Astrocyte (in vitro differentiated cells and primary cell): ENCODE results near the gene PTPRU. TPM values are rescaled to one million over a fixed set of nuclear protein-coding genes. Genes with fewer than 3 reads are reported as not detected.

Source experiments
- DNase-seq: peaks from one replicate; pipeline ENCODE4 v3.0.0-alpha.2; 2010; ENCODE audit warnings: low read depth
- FAIRE-seq: peaks from 2 replicates; lab custom pipeline; 2011; peaks lifted over from hg19 to GRCh38; lab: Jason Lieb, UNC
- H2AFZ ChIP-seq: 2 replicates; pipeline ENCODE4 v1.6.0; 2012; ENCODE audit warnings: low read depth, low read length, inconsistent platforms
- H3K27ac ChIP-seq: 2 replicates; pipeline ENCODE4 v1.5.1; 2011; ENCODE audit warnings: low read depth, low read length, inconsistent platforms
- H3K27me3 ChIP-seq: 2 replicates; pipeline ENCODE4 v1.6.0; 2011; ENCODE audit warnings: low read length, inconsistent platforms; ENCODE audit not compliant: insufficient read depth
- H3K36me3 ChIP-seq: 2 replicates; pipeline ENCODE4 v1.5.1; 2011; ENCODE audit warnings: low read length, inconsistent platforms; ENCODE audit not compliant: insufficient read depth
- H3K4me1 ChIP-seq: 2 replicates; pipeline ENCODE4 v1.5.1; 2011; ENCODE audit warnings: low read length, inconsistent platforms; ENCODE audit not compliant: insufficient read depth
- H3K4me2 ChIP-seq: 2 replicates; pipeline ENCODE4 v1.6.0; 2012; ENCODE audit warnings: low read length, inconsistent platforms
- H3K4me3 ChIP-seq: 2 replicates; pipeline ENCODE4 v1.5.1; 2011; ENCODE audit warnings: low read depth, mild to moderate bottlenecking, low read length, inconsistent platforms; ENCODE audit not compliant: insufficient read depth
- H3K79me2 ChIP-seq: 2 replicates; pipeline ENCODE4 v1.6.0; 2012; ENCODE audit warnings: mild to moderate bottlenecking, low read length, inconsistent platforms; ENCODE audit not compliant: insufficient read depth
- H3K9ac ChIP-seq: 2 replicates; pipeline ENCODE4 v1.6.0; 2012; ENCODE audit warnings: mild to moderate bottlenecking, low read length, inconsistent platforms
- H3K9me3 ChIP-seq: 2 replicates; pipeline ENCODE4 v1.5.1; 2012; ENCODE audit warnings: low read depth, mild to moderate bottlenecking, low read length, inconsistent platforms; ENCODE audit not compliant: insufficient read depth
- H4K20me1 ChIP-seq: 2 replicates; pipeline ENCODE4 v1.6.0; 2012; ENCODE audit warnings: low read length, inconsistent platforms; ENCODE audit not compliant: insufficient read depth
- H3K27ac Mint-ChIP-seq: one replicate; pipeline ENCODE4 v1.8.0; 2021; ENCODE audit warnings: mild to moderate bottlenecking, mixed read lengths; ENCODE audit not compliant: unreplicated experiment
- H3K27me3 Mint-ChIP-seq: one replicate; pipeline ENCODE4 v1.8.0; 2021; ENCODE audit warnings: low read depth, mixed read lengths; ENCODE audit not compliant: unreplicated experiment
- H3K36me3 Mint-ChIP-seq: one replicate; pipeline ENCODE4 v1.8.0; 2021; ENCODE audit warnings: low read depth, mixed read lengths; ENCODE audit not compliant: unreplicated experiment
- H3K4me1 Mint-ChIP-seq: one replicate; pipeline ENCODE4 v1.8.0; 2021; ENCODE audit warnings: low read depth, mixed read lengths; ENCODE audit not compliant: unreplicated experiment
- H3K4me3 Mint-ChIP-seq: one replicate; pipeline ENCODE4 v1.8.0; 2021; ENCODE audit warnings: mild to moderate bottlenecking, moderate library complexity, mixed read lengths; ENCODE audit not compliant: unreplicated experiment
- H3K9me3 Mint-ChIP-seq: one replicate; pipeline ENCODE4 v1.8.0; 2021; ENCODE audit warnings: mild to moderate bottlenecking, mixed read lengths; ENCODE audit not compliant: unreplicated experiment
- EZH2 ChIP-seq: IDR thresholded peaks from 2 replicates; pipeline ENCODE4 v1.6.1; 2012; ENCODE audit warnings: mild to moderate bottlenecking, low read length, inconsistent platforms; ENCODE audit not compliant: insufficient read depth
- total RNA-seq: library from RNA; stranded (reverse); gene quantifications from 2 replicates; pipeline ENCODE4 v1.2.1, GENCODE V29; 2021
- TF ChIP-seq, protein P1 (sequence below): IDR thresholded peaks from 2 replicates; pipeline ENCODE4 v1.5.1; 2011; ENCODE audit warnings: low read depth, mild to moderate bottlenecking, inconsistent platforms, low read length, moderate library complexity; ENCODE audit not compliant: insufficient read depth

The PTPRU gene
- total RNA-seq, 1 donor from 2014 or later: 36.6 TPM

- Histone ChIP-seq H3K9ac (no peak overlapping the region), H3K79me2 (no peaks in the 10 kb centered on the region), H4K20me1 (no peaks in the 10 kb centered on the region), H3K27ac (no peak overlapping the region), H3K9me3 (no peaks in the 10 kb centered on the region), H3K4me1 (no peaks in the 10 kb centered on the region), H3K27me3 (peaks cover 15% of the 10 kb centered on the region), H2AFZ (no peak overlapping the region), H3K4me2 (no peak overlapping the region), H3K36me3 (no peaks in the 10 kb centered on the region), H3K4me3 (no peak overlapping the region)
- Mint-ChIP-seq H3K4me1 (no peaks in the 10 kb centered on the region), H3K9me3 (no peaks in the 10 kb centered on the region), H3K36me3 (no peaks in the 10 kb centered on the region), H3K27ac (no peak overlapping the region), H3K4me3 (no peak overlapping the region), H3K27me3 (peaks cover 57% of the 10 kb centered on the region)
- FAIRE-seq (no peak), DNase-seq (no peak)
- TF ChIP-seq, protein P1, sequence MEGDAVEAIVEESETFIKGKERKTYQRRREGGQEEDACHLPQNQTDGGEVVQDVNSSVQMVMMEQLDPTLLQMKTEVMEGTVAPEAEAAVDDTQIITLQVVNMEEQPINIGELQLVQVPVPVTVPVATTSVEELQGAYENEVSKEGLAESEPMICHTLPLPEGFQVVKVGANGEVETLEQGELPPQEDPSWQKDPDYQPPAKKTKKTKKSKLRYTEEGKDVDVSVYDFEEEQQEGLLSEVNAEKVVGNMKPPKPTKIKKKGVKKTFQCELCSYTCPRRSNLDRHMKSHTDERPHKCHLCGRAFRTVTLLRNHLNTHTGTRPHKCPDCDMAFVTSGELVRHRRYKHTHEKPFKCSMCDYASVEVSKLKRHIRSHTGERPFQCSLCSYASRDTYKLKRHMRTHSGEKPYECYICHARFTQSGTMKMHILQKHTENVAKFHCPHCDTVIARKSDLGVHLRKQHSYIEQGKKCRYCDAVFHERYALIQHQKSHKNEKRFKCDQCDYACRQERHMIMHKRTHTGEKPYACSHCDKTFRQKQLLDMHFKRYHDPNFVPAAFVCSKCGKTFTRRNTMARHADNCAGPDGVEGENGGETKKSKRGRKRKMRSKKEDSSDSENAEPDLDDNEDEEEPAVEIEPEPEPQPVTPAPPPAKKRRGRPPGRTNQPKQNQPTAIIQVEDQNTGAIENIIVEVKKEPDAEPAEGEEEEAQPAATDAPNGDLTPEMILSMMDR: no peak
- no peak for TF ChIP-seq EZH2
Measured at GRCh38 chr1:29342351-29342750, 106.0 kb downstream of the PTPRU start.

- no peaks in the 10 kb centered on the region for H3K36me3 ChIP-seq
- Mint-ChIP-seq H3K9me3 (peaks cover 3% of the 10 kb centered on the region), H3K4me1 (no peaks in the 10 kb centered on the region), H3K27me3 (peaks cover 56% of the 10 kb centered on the region), H3K27ac (no peak overlapping the region), H3K36me3 (no peaks in the 10 kb centered on the region), H3K4me3 (no peak overlapping the region)
- TF ChIP-seq, protein P1: no peak
- no peak for TF ChIP-seq EZH2
- no peaks in the 10 kb centered on the region for H3K9me3 ChIP-seq
- FAIRE-seq (no peak), DNase-seq (no peak)
- no peak overlapping the region for H3K4me3 ChIP-seq
- no peak overlapping the region for H3K4me2 ChIP-seq
- peaks cover 15% of the 10 kb centered on the region for H3K27me3 ChIP-seq
- no peak overlapping the region for H3K27ac ChIP-seq
- H3K9ac ChIP-seq: no peak overlapping the region
- H4K20me1 ChIP-seq: no peaks in the 10 kb centered on the region
- H3K4me1 ChIP-seq: no peaks in the 10 kb centered on the region
- no peaks in the 10 kb centered on the region for H3K79me2 ChIP-seq
- no peak overlapping the region for H2AFZ ChIP-seq
Measured at GRCh38 chr1:29342983-29343382, 106.7 kb downstream of the PTPRU start.

DNA sequence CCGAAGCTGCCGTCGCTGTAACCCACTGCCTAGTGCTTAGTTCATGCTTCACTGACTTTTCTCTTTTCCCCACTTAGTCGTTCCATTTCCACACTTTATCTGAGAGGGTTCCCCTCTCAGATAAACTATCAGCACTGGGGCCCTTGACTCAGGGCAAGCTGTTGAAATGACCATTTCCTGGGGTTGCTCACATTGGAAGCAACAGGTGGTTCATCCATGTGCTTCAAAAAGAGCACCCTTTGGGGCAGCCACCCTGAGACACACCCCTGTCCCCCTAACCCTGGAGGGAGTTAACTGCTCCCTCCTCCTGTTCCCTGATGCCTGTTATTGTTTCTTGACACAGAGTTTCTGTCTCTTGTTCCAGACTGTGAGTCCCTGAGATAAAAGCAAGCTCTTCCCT, 107.2 kb downstream of the PTPRU start:
- no peak overlapping the region for H3K27ac ChIP-seq
- Mint-ChIP-seq H3K27ac (no peak overlapping the region), H3K4me3 (no peak overlapping the region), H3K4me1 (no peaks in the 10 kb centered on the region), H3K9me3 (peaks cover 3% of the 10 kb centered on the region), H3K27me3 (peaks cover 57% of the 10 kb centered on the region), H3K36me3 (no peaks in the 10 kb centered on the region)
- no peak overlapping the region for H3K4me2 ChIP-seq
- no peaks in the 10 kb centered on the region for H3K36me3 ChIP-seq
- H3K9ac ChIP-seq: no peak overlapping the region
- no peak overlapping the region for H3K4me3 ChIP-seq
- H3K4me1 ChIP-seq: no peaks in the 10 kb centered on the region
- DNase-seq (no peak), FAIRE-seq (no peak)
- no peaks in the 10 kb centered on the region for H3K9me3 ChIP-seq
- no peak for TF ChIP-seq EZH2
- TF ChIP-seq, protein P1: no peak
- H4K20me1 ChIP-seq: no peaks in the 10 kb centered on the region
- no peaks in the 10 kb centered on the region for H3K79me2 ChIP-seq
- H3K27me3 ChIP-seq: peaks cover 15% of the 10 kb centered on the region
- H2AFZ ChIP-seq: no peak overlapping the region
